H9 (cell line): ENCODE data around the gene GNA12. TPM values are rescaled to one million over a fixed set of nuclear protein-coding genes. Genes with fewer than 3 reads are reported as not detected.

Source experiments
- DNase-seq: peaks from one replicate; pipeline ENCODE4 v3.0.0-alpha.2; 2017
- H2AFZ ChIP-seq: one replicate; pipeline ENCODE4 v1.6.1; 2013; ENCODE audit warnings: mild to moderate bottlenecking, low read length, control low read depth, moderate library complexity
- H2AK5ac ChIP-seq: 2 replicates; pipeline ENCODE4 v1.6.1; 2013; ENCODE audit warnings: low read length, control low read depth, mixed read lengths; ENCODE audit not compliant: insufficient read length
- H2BK120ac ChIP-seq: one replicate; pipeline ENCODE4 v1.6.1; 2013; ENCODE audit warnings: low read depth, mild to moderate bottlenecking, low read length, control low read depth, inconsistent platforms; ENCODE audit not compliant: poor library complexity, severe bottlenecking
- H2BK12ac ChIP-seq: 2 replicates; pipeline ENCODE4 v1.6.1; 2013; ENCODE audit warnings: low read length, control low read depth, mixed read lengths, low read depth; ENCODE audit not compliant: insufficient read length
- H2BK15ac ChIP-seq: 2 replicates; pipeline ENCODE4 v1.6.1; 2013; ENCODE audit warnings: low read depth, low read length, control low read depth
- H2BK20ac ChIP-seq: one replicate; pipeline ENCODE4 v1.6.1; 2013; ENCODE audit warnings: low read depth, mild to moderate bottlenecking, low read length, control low read depth, inconsistent platforms; ENCODE audit not compliant: poor library complexity, severe bottlenecking
- H2BK5ac ChIP-seq: 2 replicates; pipeline ENCODE4 v1.6.1; 2013; ENCODE audit warnings: low read length, control low read depth, mixed read lengths; ENCODE audit not compliant: insufficient read length
- H3K14ac ChIP-seq: 2 replicates; pipeline ENCODE4 v1.6.1; 2013; ENCODE audit warnings: low read length, control low read depth; ENCODE audit not compliant: insufficient read depth
- H3K18ac ChIP-seq: 2 replicates; pipeline ENCODE4 v1.6.1; 2013; ENCODE audit warnings: low read depth, mild to moderate bottlenecking, mixed read lengths, low read length, control low read depth; ENCODE audit not compliant: insufficient read length
- H3K23ac ChIP-seq: 2 replicates; pipeline ENCODE4 v1.6.1; 2013; ENCODE audit warnings: low read length, control low read depth, mixed read lengths, low read depth; ENCODE audit not compliant: insufficient read length
- H3K23me2 ChIP-seq: 2 replicates; pipeline ENCODE4 v1.6.1; 2013; ENCODE audit warnings: low read depth, mild to moderate bottlenecking, mixed read lengths, low read length, control low read depth; ENCODE audit not compliant: insufficient read length, poor library complexity, severe bottlenecking
- H3K27ac ChIP-seq: 2 replicates; pipeline ENCODE4 v1.5.1; 2013; ENCODE audit warnings: low read length, control low read depth, mixed read lengths, low read depth; ENCODE audit not compliant: insufficient read length
- H3K27me3 ChIP-seq: 2 replicates; pipeline ENCODE4 v1.6.1; 2013; ENCODE audit warnings: low read length, control low read depth, inconsistent platforms; ENCODE audit not compliant: insufficient read depth
- H3K4ac ChIP-seq: 2 replicates; pipeline ENCODE4 v1.6.1; 2013; ENCODE audit warnings: low read depth, mild to moderate bottlenecking, control low read depth, inconsistent platforms, low read length, moderate library complexity
- H3K4me1 ChIP-seq: 2 replicates; pipeline ENCODE4 v1.6.1; 2013; ENCODE audit warnings: low read length, control low read depth, inconsistent platforms; ENCODE audit not compliant: insufficient read depth
- H3K4me2 ChIP-seq: 2 replicates; pipeline ENCODE4 v1.6.1; 2013; ENCODE audit warnings: low read length, control low read depth, mixed read lengths; ENCODE audit not compliant: insufficient read length, insufficient read depth
- H3K56ac ChIP-seq: 2 replicates; pipeline ENCODE4 v1.6.1; 2013; ENCODE audit warnings: low read depth, mild to moderate bottlenecking, mixed read lengths, low read length, control low read depth; ENCODE audit not compliant: insufficient read length
- H3K79me1 ChIP-seq: 2 replicates; pipeline ENCODE4 v1.6.1; 2013; ENCODE audit warnings: low read depth, mild to moderate bottlenecking, moderate library complexity, low read length, control low read depth, inconsistent platforms; ENCODE audit not compliant: insufficient read depth, poor library complexity, severe bottlenecking
- H3K79me2 ChIP-seq: 2 replicates; pipeline ENCODE4 v1.6.1; 2013; ENCODE audit warnings: low read length, control low read depth, inconsistent platforms; ENCODE audit not compliant: insufficient read depth
- H3K9ac ChIP-seq: 2 replicates; pipeline ENCODE4 v1.6.1; 2013; ENCODE audit warnings: low read length, control low read depth, mixed read lengths; ENCODE audit not compliant: insufficient read length; ENCODE audit errors: extremely low read depth
- H3K9me3 ChIP-seq: one replicate; pipeline ENCODE4 v1.6.1; 2013; ENCODE audit warnings: low read depth, low read length, inconsistent platforms; ENCODE audit not compliant: control insufficient read depth
- H3T11ph ChIP-seq: one replicate; pipeline ENCODE4 v1.6.1; 2013; ENCODE audit warnings: mild to moderate bottlenecking, low read length, control low read depth, inconsistent platforms
- H4K20me1 ChIP-seq: one replicate; pipeline ENCODE4 v1.6.1; 2013; ENCODE audit not compliant: control insufficient read depth, insufficient read length, insufficient read depth
- H4K5ac ChIP-seq: 2 replicates; pipeline ENCODE4 v1.6.1; 2013; ENCODE audit warnings: low read depth, mild to moderate bottlenecking, mixed read lengths, low read length, control low read depth; ENCODE audit not compliant: insufficient read length
- H4K8ac ChIP-seq: replicated peaks from 2 replicates; pipeline ENCODE4 v1.6.1; 2013; ENCODE audit warnings: low read length, control low read depth, mixed read lengths, low read depth; ENCODE audit not compliant: insufficient read length
- H4K91ac ChIP-seq: 2 replicates; pipeline ENCODE4 v1.6.1; 2013; ENCODE audit warnings: low read depth, mild to moderate bottlenecking, moderate library complexity, mixed read lengths, low read length, control low read depth; ENCODE audit not compliant: insufficient read length
- H3K27ac Mint-ChIP-seq, 3 experiments: 2 replicates in 2 of 3; 3 replicates in 1 of 3; pipeline ENCODE4 v1.8.0; 2020 to 2021; ENCODE audit warnings: mixed read lengths in 3 of 3, mild to moderate bottlenecking in 1 of 3, moderate library complexity in 1 of 3
- H3K27me3 Mint-ChIP-seq: 2 replicates; pipeline ENCODE4 v1.8.0; 2021; ENCODE audit warnings: low read depth, mild to moderate bottlenecking, moderate library complexity, mixed read lengths
- H3K36me3 Mint-ChIP-seq, 3 experiments: 2 replicates in 2 of 3; 3 replicates in 1 of 3; pipeline ENCODE4 v1.8.0; 2020 to 2021; ENCODE audit warnings: low read depth in 3 of 3, mixed read lengths in 3 of 3; ENCODE audit not compliant: insufficient read depth in 1 of 3
- H3K4me1 Mint-ChIP-seq, 2 experiments: 2 replicates each; pipeline ENCODE4 v1.8.0; 2020; ENCODE audit warnings: mixed read lengths in 2 of 2
- H3K4me3 Mint-ChIP-seq, 2 experiments: 2 replicates in 1 of 2; 3 replicates in 1 of 2; pipeline ENCODE4 v1.8.0; 2020 to 2021; ENCODE audit warnings: mild to moderate bottlenecking in 2 of 2, mixed read lengths in 2 of 2, moderate library complexity in 1 of 2
- H3K9me3 Mint-ChIP-seq, 2 experiments: 2 replicates in 1 of 2; 3 replicates in 1 of 2; pipeline ENCODE4 v1.8.0; 2020; ENCODE audit warnings: mild to moderate bottlenecking in 2 of 2, mixed read lengths in 2 of 2, moderate library complexity in 1 of 2
- CTCF ChIP-seq: fragments of 200-600 bp; sonication (generic); conservative IDR thresholded peaks from 3 replicates; pipeline ENCODE4 v1.8.0; 2021; ENCODE audit warnings: antibody characterized with exemption, mild to moderate bottlenecking
- WGBS: extraction: QIAGEN DNeasy Blood & Tissue Kit; methylation state at CpG from one replicate; pipeline ENCODE4 v1.1.7; 2013; ENCODE audit warnings: missing lambda C conversion rate, low lambda C conversion rate, mixed read lengths; ENCODE audit not compliant: insufficient read length; ENCODE audit errors: extremely low coverage; 5-methylcytosine and 5-hydroxymethylcytosine counted together
- total RNA-seq: library from RNA; stranded (reverse); gene quantifications from 2 replicates; pipeline ENCODE4 v1.2.1, GENCODE V29; 2021

The GNA12 gene
- total RNA-seq, 1 experiment from 2014 or later = 60.2 TPM

GRCh38 chr7:2812831-2813230, 31.3 kb downstream of the GNA12 start:
- Histone ChIP-seq H3K56ac (no peak overlapping the region), H3K18ac (no peak overlapping the region), H2BK20ac (no peak overlapping the region), H2BK5ac (no peak overlapping the region), H4K5ac (no peak overlapping the region), H3K27ac (no peak overlapping the region), H3K4me2 (no peak overlapping the region), H2AK5ac (no peak overlapping the region), H2BK12ac (no peak overlapping the region), H3K9me3 (no peaks in the 10 kb centered on the region), H3K4me1 (peaks cover 19% of the 10 kb centered on the region; the same call in 1 of the 2 replicates), H3K9ac (no peak overlapping the region), H3K14ac (no peak overlapping the region), H3K79me1 (peaks cover 13% of the 10 kb centered on the region), H2AFZ (no peak overlapping the region), H2BK15ac (no peak overlapping the region), H3K23ac (no peak overlapping the region), H3K27me3 (no peaks in the 10 kb centered on the region), H3T11ph (no peak overlapping the region), H2BK120ac (no peak overlapping the region), H3K79me2 (peaks cover 39% of the 10 kb centered on the region; the same call in 1 of the 2 replicates), H4K8ac (no peak overlapping the region), H4K91ac (no peak overlapping the region), H4K20me1 (peaks cover 3% of the 10 kb centered on the region), H3K4ac (no peak overlapping the region), H3K23me2 (no peaks in the 10 kb centered on the region)
- Mint-ChIP-seq H3K27me3 (no peaks in the 10 kb centered on the region), H3K4me3 (no peak overlapping the region), H3K9me3 (no peaks in the 10 kb centered on the region; a peak in 1 of 5 replicates), H3K36me3 (peaks cover 4 to 22% (median 20%) of the 10 kb centered on the region in 3 experiments), H3K4me1 (peaks cover 67 to 73% of the 10 kb centered on the region in 2 experiments), H3K27ac (peak overlapping the region in 1 of 3 experiments; percentile 15; a peak in 3 of 7 replicates)
- TF ChIP-seq CTCF = no peak
- no peak for DNase-seq
- WGBS = no CpG with 5 or more reads among the region's 3 CpGs
